Measurements from ENCODE around the gene NLRP10. TPM values are rescaled to one million over a fixed set of nuclear protein-coding genes. Genes with fewer than 3 reads are reported as not detected.

The NLRP10 gene
- total and polyA plus RNA-seq, 2 of the 13 experiments (the other 11 are each of a cell fraction or from before 2014, with no cell fraction given), result not detected

- TF ChIP-seq SMARCE1 (IDR thresholded peaks at IDR 0.05; ENCODE audit: borderline replicate concordance) (no peak), ZMYM2 (CRISPR knock-in tag; IDR thresholded peaks at IDR 0.05) (no peak), ZNF713 (CRISPR knock-in tag; IDR thresholded peaks at IDR 0.05) (no peak), CREB1 (IDR thresholded peaks at IDR 0.05) (peak; percentile 81), CREB1 (CRISPR knock-in tag; IDR thresholded peaks at IDR 0.05) (peak; percentile 95), DDIT3 (CRISPR knock-in tag; IDR thresholded peaks at IDR 0.05) (no peak), ZNF296 (CRISPR knock-in tag; conservative IDR thresholded peaks at IDR 0.05) (no peak), ZNF83 (CRISPR knock-in tag; IDR thresholded peaks at IDR 0.05; ENCODE audit: borderline replicate concordance) (no peak), SMAD1 (CRISPR knock-in tag; IDR thresholded peaks at IDR 0.05; ENCODE audit: borderline replicate concordance, low read depth) (no peak), ZNF180 (CRISPR knock-in tag; IDR thresholded peaks at IDR 0.05; ENCODE audit: borderline replicate concordance, low read depth) (no peak), POLR2AphosphoS5 (IDR thresholded peaks at IDR 0.05; ENCODE audit: low read depth, low read length) (peak; percentile 65), SNAPC5 (CRISPR knock-in tag; IDR thresholded peaks at IDR 0.05; ENCODE audit: borderline replicate concordance) (no peak), ZNF564 (CRISPR knock-in tag; IDR thresholded peaks at IDR 0.05) (no peak), ZNF256 (CRISPR knock-in tag; conservative IDR thresholded peaks at IDR 0.05) (no peak), ZFP90 (CRISPR knock-in tag; IDR thresholded peaks at IDR 0.05; ENCODE audit: borderline replicate concordance) (no peak), PHF21A (CRISPR knock-in tag; IDR thresholded peaks at IDR 0.05) (peak; percentile 96), ZNF749 (CRISPR knock-in tag; IDR thresholded peaks at IDR 0.05; ENCODE audit: borderline replicate concordance) (0 out of 2 replicates have a peak, but pooled peaks have one; percentile 44), RAD21 (CRISPR knock-in tag; IDR thresholded peaks at IDR 0.05) (peak; percentile 77), ZSCAN30 (CRISPR knock-in tag; IDR thresholded peaks at IDR 0.05) (no peak), REXO4 (CRISPR knock-in tag; IDR thresholded peaks at IDR 0.05; ENCODE audit: borderline replicate concordance) (no peak), HNRNPL (IDR thresholded peaks at IDR 0.05; ENCODE audit: low read depth, low read length) (no peak), RBM22 (optimal IDR thresholded peaks at IDR 0.05; ENCODE audit: low read length) (peak; percentile 70), ZNF121 (CRISPR knock-in tag; IDR thresholded peaks at IDR 0.05) (no peak; the same call in 1 of the 2 replicates), ZSCAN21 (CRISPR knock-in tag; IDR thresholded peaks at IDR 0.05; ENCODE audit: borderline replicate concordance) (peak; percentile 39; the same call in 1 of the 2 replicates), PBX2 (CRISPR knock-in tag; IDR thresholded peaks at IDR 0.05) (no peak), CHCHD3 (CRISPR knock-in tag; IDR thresholded peaks at IDR 0.05) (no peak), ZNF143 (CRISPR knock-in tag; IDR thresholded peaks at IDR 0.05) (peak; percentile 44; the same call in 1 of the 2 replicates)
- TF ChIP-seq, protein P1, sequence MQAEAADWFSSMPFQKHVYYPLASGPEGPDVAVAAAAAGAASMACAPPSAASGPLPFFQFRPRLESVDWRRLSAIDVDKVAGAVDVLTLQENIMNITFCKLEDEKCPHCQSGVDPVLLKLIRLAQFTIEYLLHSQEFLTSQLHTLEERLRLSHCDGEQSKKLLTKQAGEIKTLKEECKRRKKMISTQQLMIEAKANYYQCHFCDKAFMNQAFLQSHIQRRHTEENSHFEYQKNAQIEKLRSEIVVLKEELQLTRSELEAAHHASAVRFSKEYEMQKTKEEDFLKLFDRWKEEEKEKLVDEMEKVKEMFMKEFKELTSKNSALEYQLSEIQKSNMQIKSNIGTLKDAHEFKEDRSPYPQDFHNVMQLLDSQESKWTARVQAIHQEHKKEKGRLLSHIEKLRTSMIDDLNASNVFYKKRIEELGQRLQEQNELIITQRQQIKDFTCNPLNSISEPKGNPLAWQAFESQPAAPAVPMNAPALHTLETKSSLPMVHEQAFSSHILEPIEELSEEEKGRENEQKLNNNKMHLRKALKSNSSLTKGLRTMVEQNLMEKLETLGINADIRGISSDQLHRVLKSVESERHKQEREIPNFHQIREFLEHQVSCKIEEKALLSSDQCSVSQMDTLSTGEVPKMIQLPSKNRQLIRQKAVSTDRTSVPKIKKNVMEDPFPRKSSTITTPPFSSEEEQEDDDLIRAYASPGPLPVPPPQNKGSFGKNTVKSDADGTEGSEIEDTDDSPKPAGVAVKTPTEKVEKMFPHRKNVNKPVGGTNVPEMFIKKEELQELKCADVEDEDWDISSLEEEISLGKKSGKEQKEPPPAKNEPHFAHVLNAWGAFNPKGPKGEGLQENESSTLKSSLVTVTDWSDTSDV (CRISPR knock-in tag; IDR thresholded peaks at IDR 0.05), result no peak
Measured at GRCh38 chr11:7986768-7987559, 21.7 kb upstream of the NLRP10 start, which contains the start of gene EIF3F (continued).
